Epidermal melanocyte (primary cell): ENCODE results near the gene LTC4S.

Experiments used
- DNase-seq: peaks from one replicate; pipeline ENCODE4 v3.0.0; 2011; ENCODE audit warnings: low spot score; ENCODE audit not compliant: insufficient read length

LTC4S gene

DNA sequence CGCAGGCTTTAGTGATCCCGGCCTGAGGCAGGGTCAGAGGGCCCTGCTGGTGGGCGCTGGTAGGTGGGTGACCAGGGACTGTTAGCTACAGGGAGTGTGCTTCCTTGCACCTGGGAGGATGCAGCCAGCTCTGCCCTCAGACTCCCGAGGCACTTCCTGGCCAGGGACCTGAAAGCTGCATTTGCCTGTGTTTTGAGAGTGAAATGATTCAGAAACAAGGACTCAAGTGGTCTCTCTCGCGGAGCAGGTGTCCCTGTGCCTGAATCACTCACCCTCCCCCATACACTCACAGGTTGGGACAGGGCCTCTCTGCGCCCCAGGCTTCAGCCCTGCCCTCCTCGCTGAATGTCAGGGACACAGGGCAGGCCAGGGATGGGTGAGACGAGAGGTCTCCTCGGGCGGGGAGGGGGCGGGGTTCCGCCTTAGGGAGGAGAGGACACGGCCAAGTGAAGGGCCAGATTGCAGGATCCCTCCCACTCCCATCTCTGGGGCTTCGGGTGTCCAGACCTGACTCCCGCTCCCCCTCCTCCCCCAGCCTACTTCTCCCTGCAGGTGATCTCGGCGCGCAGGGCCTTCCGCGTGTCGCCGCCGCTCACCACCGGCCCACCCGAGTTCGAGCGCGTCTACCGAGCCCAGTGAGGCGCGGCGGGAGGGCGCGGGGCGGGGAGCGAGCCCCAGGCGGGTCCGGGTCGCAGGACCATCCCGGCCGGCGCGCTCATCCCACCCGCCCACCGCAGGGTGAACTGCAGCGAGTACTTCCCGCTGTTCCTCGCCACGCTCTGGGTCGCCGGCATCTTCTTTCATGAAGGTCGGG lies 1.5 kb downstream of the LTC4S start:
- no peak for DNase-seq

DNA sequence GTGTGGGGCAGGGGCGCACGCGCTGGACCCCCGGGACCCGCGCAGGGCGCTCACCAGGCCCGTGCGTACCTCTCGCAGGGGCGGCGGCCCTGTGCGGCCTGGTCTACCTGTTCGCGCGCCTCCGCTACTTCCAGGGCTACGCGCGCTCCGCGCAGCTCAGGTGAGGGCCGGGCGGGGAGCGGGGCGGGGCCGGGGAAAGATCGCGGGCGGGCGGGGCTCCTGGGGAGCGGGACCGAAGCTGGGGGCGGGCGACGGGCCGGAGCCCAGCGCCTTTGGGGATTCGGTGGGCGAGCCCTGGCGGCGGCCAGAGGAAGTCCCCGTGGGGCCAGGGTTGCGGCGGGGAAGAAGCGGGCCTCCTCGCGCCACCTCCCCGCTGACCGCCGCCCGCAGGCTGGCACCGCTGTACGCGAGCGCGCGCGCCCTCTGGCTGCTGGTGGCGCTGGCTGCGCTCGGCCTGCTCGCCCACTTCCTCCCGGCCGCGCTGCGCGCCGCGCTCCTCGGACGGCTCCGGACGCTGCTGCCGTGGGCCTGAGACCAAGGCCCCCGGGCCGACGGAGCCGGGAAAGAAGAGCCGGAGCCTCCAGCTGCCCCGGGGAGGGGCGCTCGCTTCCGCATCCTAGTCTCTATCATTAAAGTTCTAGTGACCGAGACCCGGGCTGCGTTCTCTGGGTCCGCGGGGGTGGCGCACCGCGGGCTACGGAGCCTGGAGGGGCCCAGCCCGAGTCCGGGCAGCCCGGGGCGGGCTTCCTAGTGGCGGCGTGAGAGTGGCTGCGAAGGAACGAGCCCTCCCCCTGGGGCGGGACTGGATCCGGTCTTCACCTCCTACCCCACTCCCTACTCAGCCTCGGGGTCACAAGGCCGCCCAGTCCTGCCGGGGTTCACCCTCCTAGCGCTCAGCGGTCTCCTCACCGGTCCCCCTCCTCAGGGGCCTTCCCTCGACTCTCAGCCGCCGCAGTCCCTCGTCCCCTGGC lies 2.4 kb downstream of the LTC4S start:
- DNase-seq = peak; percentile 89

DNA sequence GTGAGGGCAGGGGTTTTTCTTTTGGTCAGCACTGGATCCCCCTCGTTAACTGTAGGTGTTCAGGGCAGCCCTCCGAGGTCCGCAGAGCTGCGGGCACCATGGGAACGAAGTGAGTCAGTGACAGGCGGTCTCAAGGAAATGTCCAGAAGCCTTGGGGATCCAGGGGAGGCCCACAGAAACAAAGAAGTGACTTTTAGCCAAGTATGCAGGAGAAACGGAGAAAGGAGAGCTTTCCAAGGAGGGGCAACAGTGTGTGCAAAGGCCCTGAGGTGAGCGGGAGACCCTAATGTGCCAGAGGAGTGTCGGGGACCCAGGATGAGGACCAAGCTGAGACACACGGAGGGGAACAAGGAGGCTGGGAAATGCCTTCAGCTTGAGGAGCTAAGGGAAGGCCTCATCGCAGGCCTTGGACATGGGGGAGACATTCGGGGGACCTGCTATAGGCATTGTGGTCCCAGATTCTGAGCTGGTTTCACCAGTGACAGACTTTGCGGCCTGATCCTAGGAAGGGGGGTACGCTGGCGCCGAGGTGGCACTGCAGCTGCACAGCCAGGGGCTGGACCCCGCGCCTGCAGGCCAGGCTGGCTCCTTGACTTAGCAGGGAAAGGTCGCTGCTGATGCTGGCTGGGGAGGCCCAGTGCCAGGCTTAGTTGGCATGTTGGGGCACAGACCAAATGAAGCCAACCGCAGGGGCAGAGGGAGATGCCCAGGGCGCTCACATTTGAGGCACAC lies 3.3 kb downstream of the LTC4S start:
- no peak for DNase-seq

DNA sequence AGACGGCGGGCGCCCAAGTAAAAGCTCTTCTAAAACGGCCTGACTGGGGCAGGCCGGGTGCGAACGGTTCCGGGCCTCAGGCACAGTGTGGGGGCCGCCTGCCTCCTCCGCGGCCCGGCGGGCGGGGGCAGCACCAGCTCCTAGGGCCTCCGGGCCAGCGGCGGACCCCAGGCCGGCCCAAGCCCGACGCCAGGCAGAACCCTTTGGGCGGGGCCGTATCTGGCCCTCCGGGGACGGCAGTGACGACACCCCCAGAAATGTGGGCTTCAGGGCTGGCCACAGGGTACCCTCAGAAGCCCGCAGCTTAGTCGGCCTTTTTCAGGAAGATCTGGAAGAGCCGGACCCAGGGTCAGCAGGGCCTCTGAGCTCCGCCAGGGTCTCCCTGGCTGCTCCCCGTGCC lies 4.0 kb downstream of the LTC4S start:
- no peak for DNase-seq

DNA sequence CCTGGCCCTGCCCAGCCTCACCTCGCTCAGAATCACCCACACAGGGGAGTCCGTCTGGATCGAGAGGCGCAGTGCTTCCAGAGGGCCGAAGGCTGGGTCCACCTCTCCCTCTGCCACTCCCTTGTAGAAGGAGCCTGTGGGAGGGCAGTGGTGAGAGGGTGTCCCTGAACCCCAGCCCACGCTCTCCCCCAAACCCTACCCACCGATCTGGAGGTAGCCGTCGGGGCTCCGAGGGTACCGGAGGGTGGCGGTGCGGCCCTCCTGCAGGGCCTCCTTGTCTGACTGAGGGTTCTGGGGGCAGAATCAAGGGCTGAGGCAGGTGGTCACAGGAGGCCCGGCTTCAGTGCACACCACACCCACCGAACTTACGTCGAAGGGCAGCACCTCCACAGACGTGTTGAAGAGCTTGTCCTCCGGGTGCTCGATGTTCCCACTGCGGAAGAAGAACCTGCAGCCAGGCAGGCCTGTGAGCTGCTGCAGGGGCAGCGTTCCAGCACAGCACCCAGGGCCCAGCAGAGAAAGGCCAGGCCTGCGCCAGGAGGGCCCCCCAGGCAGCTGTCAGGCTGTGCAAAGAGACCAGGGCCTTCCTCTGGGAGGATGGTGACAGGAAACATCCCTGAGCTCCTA lies 4.5 kb downstream of the LTC4S start:
- no peak for DNase-seq

DNA sequence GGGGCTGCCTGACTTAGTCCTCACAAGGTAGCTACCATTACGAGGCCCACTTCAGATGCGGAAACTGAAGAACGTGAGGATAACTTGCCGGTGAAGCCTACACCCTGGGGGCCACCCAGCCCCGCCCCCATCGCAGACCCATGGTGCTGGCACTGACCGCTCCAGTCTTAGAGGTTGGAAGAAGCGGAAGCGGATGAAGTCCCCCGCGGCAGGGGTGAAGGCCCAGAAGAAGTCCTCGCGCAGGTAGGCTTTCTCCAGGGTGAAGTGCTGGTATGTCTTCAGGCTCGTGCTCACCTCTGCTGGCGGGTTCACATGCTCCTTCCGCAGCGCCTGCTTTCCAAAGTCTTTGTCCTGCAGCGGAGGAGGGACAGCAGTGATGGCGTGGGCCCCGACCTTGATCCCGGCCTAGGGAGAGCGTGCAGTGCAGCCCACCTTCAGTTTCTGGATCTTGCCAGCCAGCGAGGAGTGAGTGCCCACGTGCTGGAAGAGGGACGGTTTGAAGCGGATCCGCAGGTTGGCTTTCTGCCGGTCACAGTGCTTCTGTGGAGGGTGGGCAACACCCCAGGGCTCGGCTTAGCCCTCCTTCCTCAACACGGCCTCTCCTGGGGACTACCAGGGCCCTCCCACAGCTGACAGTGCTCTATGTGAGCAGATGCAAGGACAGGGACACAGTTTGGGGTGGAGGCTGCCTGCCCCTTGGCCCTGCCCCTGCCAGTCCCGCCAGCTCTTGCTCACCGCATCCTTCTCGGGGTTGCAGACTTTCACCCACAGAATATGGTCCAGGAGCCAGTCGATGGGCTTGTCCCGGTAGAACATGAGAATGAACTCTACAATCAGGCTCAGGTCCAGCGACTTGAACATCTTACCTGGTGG lies 5.2 kb downstream of the LTC4S start:
- DNase-seq = no peak

DNA sequence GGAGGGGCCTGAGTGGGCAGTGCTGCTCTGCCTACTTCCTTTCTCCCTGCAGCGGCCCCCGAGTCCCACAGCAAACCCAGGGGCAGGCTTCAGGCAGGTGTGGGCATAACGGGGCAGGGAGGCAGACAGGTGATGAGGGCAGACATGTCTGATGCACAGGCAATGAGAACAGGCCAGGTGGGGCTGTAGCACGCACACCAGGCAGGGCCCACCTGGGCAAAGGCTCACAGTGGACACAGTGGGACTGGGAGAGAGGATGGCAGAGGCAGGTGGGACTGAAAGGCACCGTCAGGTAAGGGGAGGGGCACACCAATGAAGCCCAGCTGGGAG lies 5.8 kb downstream of the LTC4S start:
- no peak for DNase-seq

DNA sequence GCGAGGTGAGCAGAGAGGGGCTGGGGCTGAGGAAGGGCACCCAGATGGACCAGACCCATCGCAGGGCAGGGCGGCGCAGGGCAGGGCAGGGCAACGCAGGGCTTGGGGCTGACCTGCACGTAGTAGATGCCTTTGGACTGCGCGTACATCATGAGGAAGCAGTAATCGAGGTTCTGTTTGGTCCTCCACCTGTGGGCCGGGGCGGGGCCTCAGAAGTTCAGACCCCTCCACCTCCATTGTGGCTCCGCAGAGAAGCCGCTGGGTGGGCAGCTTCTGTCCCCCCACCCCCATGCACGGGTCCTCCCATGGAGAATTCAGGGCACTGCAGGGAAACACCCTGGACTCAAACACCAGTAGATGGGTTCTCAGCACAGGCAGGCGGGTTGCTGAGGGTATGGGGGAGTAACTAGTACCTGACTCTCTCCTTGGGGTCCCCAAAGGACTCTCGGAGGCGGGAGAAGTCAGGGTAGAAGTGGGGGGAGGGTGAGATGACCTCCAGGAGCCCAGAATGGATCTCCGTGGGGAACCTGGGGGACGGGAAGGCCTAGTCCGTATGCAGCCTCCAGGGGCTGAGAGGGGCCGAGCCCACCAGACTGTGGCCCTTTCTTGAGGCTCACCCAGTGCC lies 6.4 kb downstream of the LTC4S start:
- DNase-seq = no peak

DNA sequence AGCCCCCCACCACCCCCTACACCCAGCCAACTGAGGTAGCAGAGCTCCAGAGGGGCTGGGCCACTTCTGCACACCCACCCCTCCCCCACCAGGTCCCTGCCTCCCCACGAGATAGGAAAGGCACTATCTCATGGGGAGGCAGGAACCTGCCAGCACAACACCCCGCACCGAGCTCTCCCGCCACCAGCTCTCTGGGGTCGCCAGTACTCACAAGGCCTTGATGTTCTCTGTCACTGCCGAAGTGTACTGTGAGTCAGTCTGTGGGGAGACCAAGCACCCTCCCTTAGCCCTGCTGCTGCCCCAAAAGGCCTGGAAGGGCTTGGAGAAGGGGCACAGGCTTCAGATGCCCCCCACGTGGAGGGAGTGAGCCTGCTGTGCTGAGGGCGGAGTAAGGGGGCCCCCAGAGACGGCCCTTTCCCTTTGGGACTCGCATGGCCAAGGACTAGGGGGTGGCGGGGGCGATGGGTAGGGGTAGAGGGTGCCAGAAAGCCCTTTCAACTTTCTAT lies 7.0 kb downstream of the LTC4S start:
- no peak for DNase-seq

DNA sequence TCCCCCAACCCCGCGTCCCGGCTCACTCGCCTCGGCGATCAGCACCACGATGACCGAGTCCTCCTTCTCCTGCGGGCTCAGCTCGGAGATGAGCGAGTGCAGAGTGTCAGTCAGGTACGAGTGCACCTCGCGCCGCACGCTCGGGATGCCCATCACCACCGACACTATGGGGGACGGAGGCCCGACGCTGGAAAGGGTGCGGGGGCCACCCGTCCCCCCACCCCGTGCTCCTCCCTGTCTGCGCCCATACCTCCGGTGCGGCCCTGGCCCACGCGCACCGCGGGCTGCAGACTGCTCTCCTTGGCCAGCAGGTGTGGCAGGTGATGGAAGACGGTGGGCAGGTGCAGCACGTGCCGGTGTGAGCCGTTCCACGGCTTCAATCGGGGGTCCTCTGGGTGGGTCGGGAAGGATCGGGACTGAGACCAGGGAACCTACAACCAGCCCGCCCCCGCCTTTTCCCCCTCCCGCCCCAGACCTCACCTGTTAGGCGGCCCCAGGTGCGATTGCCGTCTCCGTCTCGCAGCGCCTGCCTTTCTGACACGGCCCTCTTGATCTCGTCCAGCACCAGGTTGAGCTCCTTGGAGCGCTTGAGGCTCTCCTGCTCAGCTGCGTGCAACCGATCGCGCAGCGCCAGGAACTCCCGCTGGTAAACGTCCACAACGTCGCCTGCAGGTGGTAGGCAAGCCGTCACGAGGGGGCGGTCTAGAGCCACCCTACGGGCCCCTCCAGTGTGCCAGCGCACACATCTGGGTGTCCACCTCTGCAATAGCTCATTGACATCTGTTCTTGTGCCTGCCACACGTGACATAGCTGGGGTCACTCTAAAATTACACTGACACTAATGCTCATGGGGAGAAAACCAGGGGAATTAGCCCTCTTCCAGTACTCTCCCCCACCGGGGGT lies 7.8 kb downstream of the LTC4S start:
- no peak for DNase-seq

DNA sequence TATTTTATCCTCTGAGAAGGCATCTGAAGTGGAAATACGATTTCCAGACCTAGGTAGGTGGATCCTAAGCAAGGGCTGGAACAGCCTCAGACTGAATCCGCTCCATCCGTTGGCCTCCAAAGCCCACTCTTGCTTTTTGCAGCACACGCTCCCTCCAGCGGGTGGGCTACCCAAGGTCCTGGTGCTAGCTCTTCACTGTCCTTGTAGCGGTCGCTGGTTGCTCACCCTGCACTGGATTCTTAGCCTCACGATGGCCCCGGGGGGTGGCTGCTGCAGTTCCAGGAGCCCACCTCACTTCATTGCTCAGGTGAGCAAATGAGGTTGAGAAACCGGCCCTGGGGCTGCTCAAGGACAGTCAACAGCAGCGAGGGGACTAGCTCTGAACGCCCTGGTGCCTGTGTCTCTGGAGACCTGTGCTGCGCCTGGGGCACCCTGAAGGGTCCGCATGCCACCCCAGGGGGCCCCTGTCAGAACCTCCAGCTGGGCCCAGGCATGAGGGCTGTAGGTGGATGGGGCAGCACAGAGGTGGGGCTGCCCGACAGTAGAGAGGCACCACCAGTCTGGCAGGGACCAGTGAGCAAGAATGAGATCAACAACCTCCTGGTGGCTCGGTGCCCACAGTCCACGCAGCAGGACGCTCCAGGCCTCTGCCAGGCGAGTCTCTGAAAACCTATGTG lies 8.6 kb downstream of the LTC4S start:
- no peak for DNase-seq

DNA sequence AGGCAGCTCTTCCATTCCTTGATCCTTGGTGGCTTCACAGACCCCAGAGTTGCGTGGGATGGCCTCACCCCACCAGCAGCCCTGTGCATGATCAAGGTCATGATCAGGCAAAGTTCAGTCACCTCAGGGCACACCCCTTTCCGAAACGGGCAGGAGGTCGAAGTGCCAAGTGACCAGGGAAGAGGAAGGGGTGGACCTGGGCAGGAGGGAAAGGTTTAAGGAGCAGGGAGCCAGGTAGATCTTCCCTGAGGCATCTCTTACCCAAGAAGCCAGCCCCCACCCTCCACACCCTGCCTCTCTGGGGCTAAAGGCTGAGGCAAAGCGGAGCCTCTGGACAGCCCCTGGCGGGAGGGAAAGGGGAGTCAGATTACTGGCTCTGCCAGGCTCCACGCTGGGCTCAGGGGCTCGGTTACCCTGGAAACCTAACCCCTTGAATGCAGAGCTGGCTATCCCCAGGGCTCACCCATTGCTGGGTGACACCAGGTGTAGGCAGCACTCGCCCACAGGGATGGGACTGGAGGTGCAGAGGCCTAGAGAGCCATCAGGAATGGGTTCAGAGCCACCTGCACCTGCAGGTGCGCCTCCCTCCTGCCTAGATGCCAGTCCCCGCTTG lies 9.3 kb downstream of the LTC4S start:
- DNase-seq = no peak

DNA sequence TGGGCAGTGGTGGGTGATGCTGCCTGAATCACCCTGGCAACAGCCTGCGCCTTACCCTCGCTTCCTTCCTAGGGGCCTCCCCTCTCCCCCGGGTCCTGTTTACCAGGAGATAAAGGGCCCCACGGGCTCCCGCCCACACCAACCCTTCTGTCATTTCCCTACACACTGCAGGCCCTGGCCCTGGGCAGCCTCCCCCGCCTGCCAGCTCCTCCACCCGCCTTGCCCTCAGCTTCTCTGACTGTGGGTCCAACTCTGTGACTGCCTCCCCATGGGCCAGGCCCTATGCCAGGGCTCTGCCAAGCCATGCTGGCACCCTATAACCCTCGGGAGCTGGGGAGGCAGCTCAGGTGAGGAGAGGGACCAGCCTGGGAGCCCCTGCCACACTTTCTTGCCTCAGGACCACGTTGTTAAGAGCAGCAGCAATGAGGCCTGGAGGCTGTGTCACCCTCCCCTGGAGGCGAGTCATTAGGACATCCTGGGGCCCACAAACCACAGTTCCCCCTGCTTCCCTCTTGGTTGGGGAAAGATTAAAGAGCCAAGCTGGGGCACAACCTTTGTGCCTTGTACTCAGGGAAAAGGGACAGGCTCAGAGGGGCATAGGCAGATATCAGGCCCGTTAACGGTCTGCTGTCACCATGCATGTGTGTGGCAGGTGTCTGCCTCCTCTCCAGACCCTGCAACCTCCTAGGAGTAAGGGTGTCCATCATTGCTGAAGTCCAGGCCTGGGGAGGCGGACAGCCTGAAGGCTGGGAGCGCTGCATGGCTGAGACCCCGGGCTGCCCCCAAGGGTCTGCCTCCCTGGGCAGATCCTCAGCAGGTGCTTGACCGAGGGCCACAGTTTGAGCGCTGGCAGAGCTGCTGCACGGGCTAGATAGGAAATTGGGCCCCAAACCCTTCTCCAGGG lies 10.1 kb downstream of the LTC4S start:
- no peak for DNase-seq

DNA sequence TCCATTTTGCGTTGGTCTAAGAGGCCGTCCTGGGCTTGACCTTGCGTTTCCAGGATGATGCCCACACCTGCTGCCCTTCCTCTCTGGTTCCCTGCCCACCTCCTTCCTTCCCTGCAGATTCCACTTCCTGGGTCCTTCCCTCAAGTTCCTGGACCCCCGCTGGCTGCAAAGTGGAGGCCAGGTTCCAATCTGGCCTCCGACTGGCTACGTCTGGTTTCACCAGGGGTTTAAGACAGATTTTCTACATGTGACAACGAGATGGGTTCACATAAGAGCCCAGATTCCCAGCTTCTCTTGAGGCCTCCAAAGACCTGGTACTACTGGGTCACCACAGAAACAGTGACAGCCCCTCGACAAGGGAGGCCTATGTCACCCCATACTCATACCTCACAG lies 10.8 kb downstream of the LTC4S start:
- DNase-seq = no peak

DNA sequence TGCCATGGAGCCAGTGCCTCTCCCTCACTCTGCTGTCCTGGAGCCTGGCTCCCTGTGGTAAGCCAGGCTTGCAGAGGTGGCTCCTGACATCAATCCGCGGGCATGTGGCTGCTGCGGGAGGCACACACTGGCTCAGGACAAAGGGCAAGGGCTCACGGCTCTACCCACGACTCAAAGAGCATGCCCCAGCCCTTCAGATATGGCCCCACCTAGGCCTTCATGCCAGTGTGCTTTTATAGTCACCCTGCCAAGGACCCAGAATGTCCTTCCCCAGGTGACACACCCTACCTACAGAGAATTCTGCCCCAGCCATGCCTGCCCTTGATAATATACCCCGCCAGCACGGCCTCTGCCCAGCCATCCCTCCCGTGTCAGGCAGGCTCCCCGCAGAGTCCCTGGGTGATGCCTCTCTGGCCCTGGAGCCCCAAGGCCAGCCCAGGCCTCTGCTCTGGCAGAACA lies 11.3 kb downstream of the LTC4S start:
- no peak for DNase-seq

DNA sequence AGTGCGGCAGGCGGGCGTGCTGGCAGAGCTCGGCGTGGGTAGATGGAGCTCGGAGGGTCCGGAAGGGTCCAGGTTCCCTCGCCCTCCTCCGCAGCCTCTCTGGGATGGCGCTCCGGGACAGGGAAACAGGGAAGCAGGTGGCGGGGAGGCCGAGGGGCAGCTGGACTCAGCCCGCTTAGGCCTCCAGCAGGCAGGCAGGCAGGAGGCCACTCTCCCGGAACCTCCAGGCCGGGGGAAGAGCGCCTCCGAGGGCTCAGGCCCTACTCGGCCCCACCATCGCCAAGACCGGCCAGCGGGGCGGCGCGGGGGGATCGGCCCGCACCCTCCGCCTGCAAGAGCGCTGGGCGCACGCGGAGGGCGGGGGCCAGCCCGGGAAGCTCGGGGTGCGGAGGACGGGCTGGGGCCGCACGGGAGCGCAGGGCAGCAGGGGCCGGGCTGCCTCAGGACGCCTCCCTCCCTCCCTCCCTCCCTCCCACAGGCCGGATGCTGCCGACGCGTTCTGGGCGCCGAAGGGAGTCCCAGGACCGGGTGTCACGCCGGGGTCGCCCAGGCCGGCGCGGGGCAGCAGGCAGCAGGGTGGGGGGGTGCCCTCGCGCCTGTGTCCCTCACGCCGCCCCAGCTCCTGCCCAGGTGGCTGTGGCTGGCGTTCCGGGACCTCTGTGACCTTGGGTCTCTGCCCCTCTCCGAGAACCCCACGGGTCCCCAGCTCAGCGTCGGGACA lies 11.9 kb downstream of the LTC4S start:
- DNase-seq = peak; percentile 71
